LNCaP clone FGC (cell line): ENCODE measurements around the gene ATF5.

Source experiments
- DNase-seq: peaks from one replicate; pipeline ENCODE4 v3.0.0-alpha.2; 2011; ENCODE audit warnings: low read depth
- H3K4me3 ChIP-seq: 2 replicates; pipeline ENCODE4 v1.5.1; 2011; ENCODE audit warnings: mild to moderate bottlenecking, low read depth, low read length, control low read depth
- CTCF ChIP-seq: IDR thresholded peaks from 2 replicates; pipeline ENCODE4 v1.5.1; 2012; ENCODE audit warnings: mild to moderate bottlenecking; ENCODE audit not compliant: control insufficient read depth, insufficient read depth; ENCODE audit errors: extremely low read depth

Gene ATF5

GRCh38 chr19:49908480-49909420 lies 20.3 kb upstream of the ATF5 start:
- TF ChIP-seq CTCF = no peak
- no peak for DNase-seq
- H3K4me3 ChIP-seq = no peak overlapping the region

- TF ChIP-seq CTCF = no peak
- DNase-seq = no peak
- no peak overlapping the region for H3K4me3 ChIP-seq
Measured at GRCh38 chr19:49910179-49910578, 18.8 kb upstream of the ATF5 start.

GRCh38 chr19:49911381-49912145 lies 17.4 kb upstream of the ATF5 start:
- H3K4me3 ChIP-seq = no peak overlapping the region
- DNase-seq = no peak
- no peak for TF ChIP-seq CTCF

- no peak overlapping the region for H3K4me3 ChIP-seq
- no peak for TF ChIP-seq CTCF
- no peak for DNase-seq
Measured at GRCh38 chr19:49912965-49913685, 15.9 kb upstream of the ATF5 start.

- no peak for DNase-seq
- no peak for TF ChIP-seq CTCF
Measured at GRCh38 chr19:49913720-49914119, 15.3 kb upstream of the ATF5 start.

GRCh38 chr19:49915271-49915670 lies 13.7 kb upstream of the ATF5 start:
- DNase-seq = no peak
- H3K4me3 ChIP-seq = no peak overlapping the region
- TF ChIP-seq CTCF = no peak

More at GRCh38 chr19:49913720-49914119, 15.3 kb upstream of the ATF5 start:
- H3K4me3 ChIP-seq = no peak overlapping the region
